Measurements from ENCODE around the gene ARHGAP1. TPM values are rescaled to one million over a fixed set of nuclear protein-coding genes. Genes with fewer than 3 reads are reported as not detected.

The ARHGAP1 gene
- total RNA-seq, 1 experiment from 2014 or later: 64.2 TPM

DNA sequence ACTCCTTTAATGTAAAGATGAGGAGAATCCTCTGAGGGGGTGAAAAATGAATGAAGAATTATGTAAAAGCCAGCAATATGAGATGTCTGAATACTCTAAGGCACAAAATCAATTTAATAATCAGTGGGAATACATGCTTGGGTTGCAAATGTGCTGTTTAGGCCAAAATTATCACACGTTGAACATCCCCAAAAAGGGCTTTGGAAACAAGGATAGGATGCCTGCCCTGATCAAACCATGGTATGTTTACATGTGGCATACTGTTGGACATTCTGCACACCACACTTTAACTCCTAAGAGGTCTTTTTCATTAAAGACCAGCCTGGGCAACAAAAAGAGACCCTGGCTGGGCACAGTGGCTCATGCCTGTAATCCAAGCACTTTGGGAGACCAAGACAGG is 44.9 kb upstream of the ARHGAP1 start:
- no peak overlapping the region for H3K4me3 ChIP-seq
- H3K4me1 ChIP-seq (replicated peaks; ENCODE audit: insufficient read depth): no peaks in the 10 kb centered on the region
- no peak overlapping the region for H3K27ac ChIP-seq
- no peak overlapping the region for H2AFZ ChIP-seq
- POLR2A ChIA-PET (ENCODE audit: unreplicated experiment): no interaction called here
- intact Hi-C loops (cut with micrococcal nuclease; ENCODE audit: unreplicated experiment): no loop called here
- no peaks in the 10 kb centered on the region for H3K9me3 ChIP-seq (ENCODE audit: insufficient read depth, low read depth)
- DNase-seq: no peak
- peaks cover 5% of the 10 kb centered on the region; the same call in 1 of the 2 replicates for H4K20me1 ChIP-seq (ENCODE audit: insufficient read depth)
- CTCF ChIA-PET: no interaction called here
- BruUV-seq (replicated peaks): no TSS peak
- H3F3A ChIP-seq (ENCODE audit: insufficient read depth, low read depth): 0 out of 2 replicates have a peak, but pooled peaks cover 3% of the 10 kb centered on the region
- peaks cover 49% of the 10 kb centered on the region for H3K36me3 ChIP-seq (ENCODE audit: low read depth)
- no peak overlapping the region for H3K4me2 ChIP-seq
- TF ChIP-seq EZH2 (IDR thresholded peaks at IDR 0.05; ENCODE audit: low read depth): no peak
- no peaks in the 10 kb centered on the region for H3K79me2 ChIP-seq (ENCODE audit: low read depth)
- no peaks in the 10 kb centered on the region for H3K27me3 ChIP-seq (ENCODE audit: insufficient read depth, low read depth)
- H3K9me2 ChIP-seq (ENCODE audit: insufficient read depth): no peaks in the 10 kb centered on the region

DNA sequence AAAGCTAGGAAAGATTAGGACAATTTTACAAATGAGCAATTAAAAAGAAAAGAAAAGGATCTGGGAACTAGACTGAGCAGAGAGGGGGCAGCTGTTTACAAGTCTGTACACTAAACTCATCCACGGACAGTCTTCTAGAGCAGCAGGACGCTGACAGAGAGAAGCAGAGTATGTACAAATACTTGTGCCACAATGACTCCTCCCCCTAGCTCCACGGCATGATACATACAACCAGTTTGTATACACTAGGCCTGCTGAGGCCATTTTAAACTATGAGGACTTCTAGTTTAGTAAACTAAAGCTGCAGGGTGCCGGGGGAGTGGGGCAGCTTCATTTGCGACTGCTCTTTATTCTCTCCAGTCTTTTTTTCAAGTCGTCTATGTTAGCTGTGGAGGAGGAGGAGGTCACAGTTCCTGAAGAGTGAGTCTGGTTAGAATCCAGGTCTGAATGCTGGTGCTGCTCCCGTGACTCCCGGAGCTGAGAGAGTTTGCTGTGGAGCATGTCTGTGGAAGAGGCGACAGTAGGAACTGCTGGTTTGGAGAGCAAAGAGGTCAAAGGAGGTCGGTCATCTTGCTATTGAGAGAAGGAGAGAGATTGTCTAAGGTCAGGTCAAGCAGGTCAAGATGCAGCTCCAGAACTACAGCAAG is 43.4 kb upstream of the ARHGAP1 start:
- CTCF ChIA-PET: interaction anchor here (0.6 kb wide), 1 partner anchor 103 kb away, joined by 3 read pairs; no protein-coding TSS in a partner anchor
- BruUV-seq (replicated peaks): TSS peak; percentile 2

DNA sequence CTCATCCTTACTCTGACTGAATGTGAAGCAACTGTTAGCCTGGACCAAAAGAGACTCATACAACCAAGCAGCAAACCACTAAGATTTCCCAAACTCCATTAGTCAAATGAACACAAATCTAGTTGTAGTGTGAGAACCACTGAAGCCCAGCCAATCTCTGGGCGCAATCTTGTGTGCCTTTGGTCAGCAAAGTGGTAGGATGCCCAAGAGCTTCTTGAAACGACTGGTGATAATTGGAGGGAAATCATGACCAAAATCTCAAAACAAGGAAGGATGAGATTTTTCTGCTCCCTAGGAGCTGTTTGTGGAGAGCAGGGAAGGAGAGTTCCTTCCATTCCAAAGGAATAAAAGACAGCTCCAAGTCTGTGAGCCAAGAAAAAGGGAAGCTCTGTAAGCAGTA is 42.6 kb upstream of the ARHGAP1 start:
- POLR2A ChIA-PET (ENCODE audit: unreplicated experiment): no interaction called here
- Histone ChIP-seq H3K36me3 (ENCODE audit: low read depth) (peaks cover 37% of the 10 kb centered on the region), H3F3A (ENCODE audit: insufficient read depth, low read depth) (no peaks in the 10 kb centered on the region), H3K4me2 (no peak overlapping the region), H3K79me2 (ENCODE audit: low read depth) (no peaks in the 10 kb centered on the region), H2AFZ (no peak overlapping the region), H3K4me1 (replicated peaks; ENCODE audit: insufficient read depth) (no peaks in the 10 kb centered on the region), H3K4me3 (no peak overlapping the region), H4K20me1 (ENCODE audit: insufficient read depth) (peaks cover 5% of the 10 kb centered on the region; the same call in 1 of the 2 replicates), H3K9me2 (ENCODE audit: insufficient read depth) (no peaks in the 10 kb centered on the region), H3K27ac (no peak overlapping the region), H3K27me3 (ENCODE audit: insufficient read depth, low read depth) (no peaks in the 10 kb centered on the region), H3K9me3 (ENCODE audit: insufficient read depth, low read depth) (no peaks in the 10 kb centered on the region)
- CTCF ChIA-PET: no interaction called here
- DNase-seq: no peak
- BruUV-seq (replicated peaks): no TSS peak
- intact Hi-C loops (cut with micrococcal nuclease; ENCODE audit: unreplicated experiment): no loop called here
- no peak for TF ChIP-seq EZH2 (IDR thresholded peaks at IDR 0.05; ENCODE audit: low read depth)
- TF ChIP-seq, protein P1, sequence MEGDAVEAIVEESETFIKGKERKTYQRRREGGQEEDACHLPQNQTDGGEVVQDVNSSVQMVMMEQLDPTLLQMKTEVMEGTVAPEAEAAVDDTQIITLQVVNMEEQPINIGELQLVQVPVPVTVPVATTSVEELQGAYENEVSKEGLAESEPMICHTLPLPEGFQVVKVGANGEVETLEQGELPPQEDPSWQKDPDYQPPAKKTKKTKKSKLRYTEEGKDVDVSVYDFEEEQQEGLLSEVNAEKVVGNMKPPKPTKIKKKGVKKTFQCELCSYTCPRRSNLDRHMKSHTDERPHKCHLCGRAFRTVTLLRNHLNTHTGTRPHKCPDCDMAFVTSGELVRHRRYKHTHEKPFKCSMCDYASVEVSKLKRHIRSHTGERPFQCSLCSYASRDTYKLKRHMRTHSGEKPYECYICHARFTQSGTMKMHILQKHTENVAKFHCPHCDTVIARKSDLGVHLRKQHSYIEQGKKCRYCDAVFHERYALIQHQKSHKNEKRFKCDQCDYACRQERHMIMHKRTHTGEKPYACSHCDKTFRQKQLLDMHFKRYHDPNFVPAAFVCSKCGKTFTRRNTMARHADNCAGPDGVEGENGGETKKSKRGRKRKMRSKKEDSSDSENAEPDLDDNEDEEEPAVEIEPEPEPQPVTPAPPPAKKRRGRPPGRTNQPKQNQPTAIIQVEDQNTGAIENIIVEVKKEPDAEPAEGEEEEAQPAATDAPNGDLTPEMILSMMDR (conservative IDR thresholded peaks at IDR 0.05): no peak

More for the DNA sequence above, 43.4 kb upstream of the ARHGAP1 start:
- no peak for TF ChIP-seq EZH2 (IDR thresholded peaks at IDR 0.05; ENCODE audit: low read depth)
- TF ChIP-seq, protein P1 (conservative IDR thresholded peaks at IDR 0.05): no peak
- H3K4me1 ChIP-seq (replicated peaks; ENCODE audit: insufficient read depth): no peaks in the 10 kb centered on the region
- no peaks in the 10 kb centered on the region for H3K9me3 ChIP-seq (ENCODE audit: insufficient read depth, low read depth)
- no peaks in the 10 kb centered on the region for H3F3A ChIP-seq (ENCODE audit: insufficient read depth, low read depth)
- peaks cover 39% of the 10 kb centered on the region for H3K36me3 ChIP-seq (ENCODE audit: low read depth)
- H3K9me2 ChIP-seq (ENCODE audit: insufficient read depth): no peaks in the 10 kb centered on the region
- H3K27me3 ChIP-seq (ENCODE audit: insufficient read depth, low read depth): no peaks in the 10 kb centered on the region
- H3K4me3 ChIP-seq: no peak overlapping the region
- peaks cover 5% of the 10 kb centered on the region; the same call in 1 of the 2 replicates for H4K20me1 ChIP-seq (ENCODE audit: insufficient read depth)
- no peak for DNase-seq
- H3K79me2 ChIP-seq (ENCODE audit: low read depth): no peaks in the 10 kb centered on the region
- H3K27ac ChIP-seq: no peak overlapping the region
- H2AFZ ChIP-seq: no peak overlapping the region
- H3K4me2 ChIP-seq: no peak overlapping the region
- POLR2A ChIA-PET (ENCODE audit: unreplicated experiment): no interaction called here
- intact Hi-C loops (cut with micrococcal nuclease; ENCODE audit: unreplicated experiment): no loop called here
